Measurements from ENCODE around the gene EIF2S3B.
"Not testable (repeated sequence)": the region's sequence is repeated elsewhere in the genome, so short reads cannot be mapped to it uniquely, and the experiment has no call there.

EIF2S3B gene

GRCh38 chr12:10505620-10506019 is at the start of gene EIF2S3B:
Gene EIF2S3B (plus strand): TSS chr12:10505890. CDS start chr12:10505903, 13 bp downstream.
- Histone ChIP-seq H3K4me1 (ENCODE audit: control insufficient read depth, insufficient read depth, low read length) (no peaks in the 10 kb centered on the region), H3K9me3 (ENCODE audit: control insufficient read depth, low read length) (no peaks in the 10 kb centered on the region), H3K36me3 (ENCODE audit: control insufficient read depth, insufficient read depth, low read length) (no peaks in the 10 kb centered on the region), H3K9ac (ENCODE audit: low read length) (no peak within 1 kb of the TSS), H3K4me3 (ENCODE audit: low read length) (no peak within 1 kb of the TSS), H3K27me3 (ENCODE audit: control insufficient read depth, insufficient read depth, low read length) (no peaks in the 10 kb centered on the region)

- no peak overlapping the region for H3K4me3 ChIP-seq (ENCODE audit: low read length)
- no peaks in the 10 kb centered on the region for H3K36me3 ChIP-seq (ENCODE audit: control insufficient read depth, insufficient read depth, low read length)
- H3K9me3 ChIP-seq (ENCODE audit: control insufficient read depth, low read length), result no peaks in the 10 kb centered on the region
- no peak overlapping the region for H3K9ac ChIP-seq (ENCODE audit: low read length)
- H3K4me1 ChIP-seq (ENCODE audit: control insufficient read depth, insufficient read depth, low read length), result no peaks in the 10 kb centered on the region
- no peaks in the 10 kb centered on the region for H3K27me3 ChIP-seq (ENCODE audit: control insufficient read depth, insufficient read depth, low read length)
Observed at GRCh38 chr12:10456856-10457255, 48.8 kb upstream of the EIF2S3B start.

- Histone ChIP-seq H3K27me3 (ENCODE audit: control insufficient read depth, insufficient read depth, low read length) (no peaks in the 10 kb centered on the region), H3K9ac (ENCODE audit: low read length) (no peak overlapping the region), H3K9me3 (ENCODE audit: control insufficient read depth, low read length) (no peaks in the 10 kb centered on the region), H3K36me3 (ENCODE audit: control insufficient read depth, insufficient read depth, low read length) (no peaks in the 10 kb centered on the region), H3K4me1 (ENCODE audit: control insufficient read depth, insufficient read depth, low read length) (no peaks in the 10 kb centered on the region), H3K4me3 (ENCODE audit: low read length) (no peak overlapping the region)
Observed at GRCh38 chr12:10457760-10458159, 47.9 kb upstream of the EIF2S3B start.

GRCh38 chr12:10466311-10466710 is 39.4 kb upstream of the EIF2S3B start:
- Histone ChIP-seq H3K9ac (ENCODE audit: low read length) (no peak overlapping the region), H3K36me3 (ENCODE audit: control insufficient read depth, insufficient read depth, low read length) (no peaks in the 10 kb centered on the region), H3K27me3 (ENCODE audit: control insufficient read depth, insufficient read depth, low read length) (no peaks in the 10 kb centered on the region), H3K4me1 (ENCODE audit: control insufficient read depth, insufficient read depth, low read length) (no peaks in the 10 kb centered on the region), H3K4me3 (ENCODE audit: low read length) (no peak overlapping the region), H3K9me3 (ENCODE audit: control insufficient read depth, low read length) (no peaks in the 10 kb centered on the region)

- Histone ChIP-seq H3K4me3 (ENCODE audit: low read length) (no peak overlapping the region), H3K27me3 (ENCODE audit: control insufficient read depth, insufficient read depth, low read length) (no peaks in the 10 kb centered on the region), H3K4me1 (ENCODE audit: control insufficient read depth, insufficient read depth, low read length) (no peaks in the 10 kb centered on the region), H3K9me3 (ENCODE audit: control insufficient read depth, low read length) (no peaks in the 10 kb centered on the region), H3K36me3 (ENCODE audit: control insufficient read depth, insufficient read depth, low read length) (no peaks in the 10 kb centered on the region), H3K9ac (ENCODE audit: low read length) (no peak overlapping the region)
Observed at GRCh38 chr12:10469701-10470100, 36.0 kb upstream of the EIF2S3B start.

GRCh38 chr12:10472808-10473207 is 32.9 kb upstream of the EIF2S3B start:
- H3K4me3 ChIP-seq (ENCODE audit: low read length); H3K36me3 ChIP-seq (ENCODE audit: control insufficient read depth, insufficient read depth, low read length); H3K4me1 ChIP-seq (ENCODE audit: control insufficient read depth, insufficient read depth, low read length); H3K9me3 ChIP-seq (ENCODE audit: control insufficient read depth, low read length); H3K27me3 ChIP-seq (ENCODE audit: control insufficient read depth, insufficient read depth, low read length); H3K9ac ChIP-seq (ENCODE audit: low read length): not testable (repeated sequence)

- not testable (repeated sequence) for H3K9me3 ChIP-seq (ENCODE audit: control insufficient read depth, low read length)
Observed at GRCh38 chr12:10481901-10482300, 23.8 kb upstream of the EIF2S3B start.

GRCh38 chr12:10487328-10487727 is 18.4 kb upstream of the EIF2S3B start:
- not testable (repeated sequence) for H3K27me3 ChIP-seq (ENCODE audit: control insufficient read depth, insufficient read depth, low read length); H3K9me3 ChIP-seq (ENCODE audit: control insufficient read depth, low read length); H3K4me3 ChIP-seq (ENCODE audit: low read length); H3K4me1 ChIP-seq (ENCODE audit: control insufficient read depth, insufficient read depth, low read length); H3K9ac ChIP-seq (ENCODE audit: low read length); H3K36me3 ChIP-seq (ENCODE audit: control insufficient read depth, insufficient read depth, low read length)

More at GRCh38 chr12:10481901-10482300, 23.8 kb upstream of the EIF2S3B start:
- H3K4me1 ChIP-seq (ENCODE audit: control insufficient read depth, insufficient read depth, low read length); H3K9ac ChIP-seq (ENCODE audit: low read length); H3K4me3 ChIP-seq (ENCODE audit: low read length); H3K36me3 ChIP-seq (ENCODE audit: control insufficient read depth, insufficient read depth, low read length); H3K27me3 ChIP-seq (ENCODE audit: control insufficient read depth, insufficient read depth, low read length): not testable (repeated sequence)

GRCh38 chr12:10491766-10492165 is 13.9 kb upstream of the EIF2S3B start:
- Histone ChIP-seq H3K27me3 (ENCODE audit: control insufficient read depth, insufficient read depth, low read length) (no peaks in the 10 kb centered on the region), H3K9ac (ENCODE audit: low read length) (no peak overlapping the region), H3K36me3 (ENCODE audit: control insufficient read depth, insufficient read depth, low read length) (no peaks in the 10 kb centered on the region), H3K9me3 (ENCODE audit: control insufficient read depth, low read length) (no peaks in the 10 kb centered on the region), H3K4me1 (ENCODE audit: control insufficient read depth, insufficient read depth, low read length) (no peaks in the 10 kb centered on the region), H3K4me3 (ENCODE audit: low read length) (no peak overlapping the region)

GRCh38 chr12:10497602-10498001 is 8.1 kb upstream of the EIF2S3B start:
- no peaks in the 10 kb centered on the region for H3K27me3 ChIP-seq (ENCODE audit: control insufficient read depth, insufficient read depth, low read length)
- no peak overlapping the region for H3K9ac ChIP-seq (ENCODE audit: low read length)
- H3K4me3 ChIP-seq (ENCODE audit: low read length), result no peak overlapping the region
- no peaks in the 10 kb centered on the region for H3K9me3 ChIP-seq (ENCODE audit: control insufficient read depth, low read length)
- no peaks in the 10 kb centered on the region for H3K4me1 ChIP-seq (ENCODE audit: control insufficient read depth, insufficient read depth, low read length)
- H3K36me3 ChIP-seq (ENCODE audit: control insufficient read depth, insufficient read depth, low read length), result no peaks in the 10 kb centered on the region

- no peak overlapping the region for H3K4me3 ChIP-seq (ENCODE audit: low read length)
- H3K36me3 ChIP-seq (ENCODE audit: control insufficient read depth, insufficient read depth, low read length), result no peaks in the 10 kb centered on the region
- H3K4me1 ChIP-seq (ENCODE audit: control insufficient read depth, insufficient read depth, low read length), result no peaks in the 10 kb centered on the region
- no peaks in the 10 kb centered on the region for H3K27me3 ChIP-seq (ENCODE audit: control insufficient read depth, insufficient read depth, low read length)
- no peak overlapping the region for H3K9ac ChIP-seq (ENCODE audit: low read length)
- no peaks in the 10 kb centered on the region for H3K9me3 ChIP-seq (ENCODE audit: control insufficient read depth, low read length)
Observed at GRCh38 chr12:10498042-10498441, 7.6 kb upstream of the EIF2S3B start.

- Histone ChIP-seq H3K4me3 (ENCODE audit: low read length) (no peak overlapping the region), H3K4me1 (ENCODE audit: control insufficient read depth, insufficient read depth, low read length) (no peaks in the 10 kb centered on the region), H3K9ac (ENCODE audit: low read length) (no peak overlapping the region), H3K27me3 (ENCODE audit: control insufficient read depth, insufficient read depth, low read length) (no peaks in the 10 kb centered on the region), H3K36me3 (ENCODE audit: control insufficient read depth, insufficient read depth, low read length) (no peaks in the 10 kb centered on the region), H3K9me3 (ENCODE audit: control insufficient read depth, low read length) (no peaks in the 10 kb centered on the region)
Observed at GRCh38 chr12:10501030-10501429, 4.7 kb upstream of the EIF2S3B start.

GRCh38 chr12:10503460-10503859 is 2.2 kb upstream of the EIF2S3B start:
- Histone ChIP-seq H3K9ac (ENCODE audit: low read length) (no peak overlapping the region), H3K4me1 (ENCODE audit: control insufficient read depth, insufficient read depth, low read length) (no peaks in the 10 kb centered on the region), H3K27me3 (ENCODE audit: control insufficient read depth, insufficient read depth, low read length) (no peaks in the 10 kb centered on the region), H3K4me3 (ENCODE audit: low read length) (no peak overlapping the region), H3K36me3 (ENCODE audit: control insufficient read depth, insufficient read depth, low read length) (no peaks in the 10 kb centered on the region), H3K9me3 (ENCODE audit: control insufficient read depth, low read length) (no peaks in the 10 kb centered on the region)
